GM12892 (cell line): Measurements from ENCODE around the gene OR10A5.

Experiments used
- POLR2AphosphoS5 ChIP-seq: IDR thresholded peaks from 2 replicates; pipeline ENCODE4 v1.6.1; 2011; ENCODE audit warnings: low read depth, low read length, control low read depth
- TAF1 ChIP-seq: IDR thresholded peaks from 2 replicates; pipeline ENCODE4 v1.6.1; 2011; ENCODE audit warnings: low read depth, mild to moderate bottlenecking, control low read depth, low read length, borderline replicate concordance

DNA sequence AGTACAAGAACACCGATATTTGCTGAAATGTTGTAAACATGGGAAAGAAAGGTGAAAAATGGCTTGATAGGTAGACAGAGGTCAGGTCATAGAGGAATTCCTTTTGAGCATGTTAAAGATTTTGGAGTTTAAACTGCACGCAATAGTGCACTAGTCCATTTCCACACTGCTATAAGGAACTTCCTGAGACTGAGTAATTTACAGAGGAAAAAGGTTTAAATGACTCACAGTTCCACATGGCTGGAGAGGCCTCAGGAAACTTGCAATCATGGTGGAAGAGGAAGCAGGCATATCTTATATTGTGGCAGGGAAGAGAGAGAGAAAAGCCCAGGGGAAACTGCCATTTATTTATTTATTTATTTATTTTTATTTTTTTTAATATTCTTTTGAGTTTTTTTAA is 5.0 kb downstream of the OR10A5 start:
- TF ChIP-seq TAF1 (no peak), POLR2AphosphoS5 (no peak)
